Prostate gland (tissue), 2 donors: ENCODE results near the gene CCDC127.

Experiments used
- CTCF ChIP-seq, 4 experiments: fragments of 200-600 bp in 2 of 4; fragments of 450-650 bp in 2 of 4; sonication (generic) in 2 of 4; IDR thresholded peaks; 1 replicate in 3 of 4; 2 replicates in 1 of 4; pipeline ENCODE4 v1.5.1; 2016 to 2019; ENCODE audit warnings: antibody characterized with exemption in 4 of 4, mild to moderate bottlenecking in 2 of 4, moderate library complexity in 2 of 4
- POLR2A ChIP-seq: fragments of 450-650 bp; IDR thresholded peaks from one replicate; pipeline ENCODE4 v1.6.1; 2016; ENCODE audit warnings: antibody characterized with exemption, mild to moderate bottlenecking
- POLR2AphosphoS5 ChIP-seq: sonication (generic); formaldehyde crosslinking; IDR thresholded peaks from one replicate; pipeline ENCODE4 v1.6.1; 2017; ENCODE audit warnings: antibody characterized with exemption

DNA sequence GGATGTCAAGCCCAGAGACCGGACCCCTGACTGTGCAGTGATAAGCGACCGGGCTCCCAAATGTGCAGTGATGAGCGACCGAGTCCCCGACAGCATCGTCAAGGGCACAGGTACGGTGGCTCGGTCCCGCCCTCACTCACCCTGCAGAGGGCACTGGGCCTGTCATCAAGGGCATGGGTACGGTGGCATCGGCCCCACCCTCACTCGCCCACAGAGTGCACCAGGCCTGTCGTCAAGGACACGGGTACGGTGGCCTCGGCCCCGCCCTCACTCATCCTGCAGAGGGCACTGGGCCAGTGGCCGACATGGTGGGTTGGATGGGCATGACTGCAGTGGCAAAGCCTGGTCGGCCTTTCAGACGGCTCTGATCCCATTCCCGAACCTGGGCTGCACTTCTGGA, 36.4 kb downstream of the CCDC127 start:
- TF ChIP-seq CTCF (IDR thresholded peaks at IDR 0.05) = no peak
- no peak for TF ChIP-seq POLR2A
- no peak for TF ChIP-seq POLR2AphosphoS5
